Mucosa of stomach (tissue), 1 donor: ENCODE results near the gene RFX8.

Source experiments
- H3K27me3 ChIP-seq: one replicate; pipeline ENCODE4 v1.7.0; 2013; ENCODE audit warnings: mild to moderate bottlenecking, low read length; ENCODE audit not compliant: control insufficient read depth, insufficient read depth
- H3K36me3 ChIP-seq: one replicate; pipeline ENCODE4 v1.7.0; 2013; ENCODE audit warnings: low read length; ENCODE audit not compliant: control insufficient read depth, insufficient read depth
- H3K4me1 ChIP-seq: one replicate; pipeline ENCODE4 v1.7.0; 2013; ENCODE audit warnings: mild to moderate bottlenecking, low read length; ENCODE audit not compliant: control insufficient read depth, insufficient read depth
- H3K4me3 ChIP-seq: one replicate; pipeline ENCODE4 v1.7.0; 2013; ENCODE audit warnings: low read length
- H3K9ac ChIP-seq: one replicate; pipeline ENCODE4 v1.7.0; 2013; ENCODE audit warnings: mild to moderate bottlenecking, low read length, moderate library complexity
- H3K9me3 ChIP-seq: one replicate; pipeline ENCODE4 v1.7.0; 2013; ENCODE audit warnings: mild to moderate bottlenecking, low read length, moderate library complexity; ENCODE audit not compliant: control insufficient read depth
- donor health status: Pancreatic carcinoma.

Gene RFX8

DNA sequence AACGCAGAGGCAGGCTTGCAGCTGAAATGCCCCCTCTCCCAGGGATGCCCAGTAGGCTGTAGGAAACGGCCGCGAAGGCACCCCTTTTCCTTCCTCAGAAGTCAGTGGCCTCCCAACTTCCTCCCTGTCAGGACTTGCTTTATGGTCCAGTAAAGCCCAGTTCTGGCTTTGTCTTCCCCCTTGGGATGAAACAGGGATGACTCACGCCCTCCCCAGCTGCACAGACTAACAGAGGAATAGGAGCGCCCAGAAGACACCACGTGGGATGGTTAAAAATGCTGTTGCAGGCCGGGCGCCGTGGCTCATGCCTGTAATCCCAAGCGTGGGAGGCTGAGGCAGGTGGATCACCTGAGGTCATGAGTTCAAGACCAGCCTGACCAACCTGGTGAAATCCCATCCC, 94.5 kb downstream of the RFX8 start:
- no peaks in the 10 kb centered on the region for H3K9me3 ChIP-seq
- no peak overlapping the region for H3K9ac ChIP-seq
- peaks cover 4% of the 10 kb centered on the region for H3K4me1 ChIP-seq
- H3K4me3 ChIP-seq: no peak overlapping the region
- no peaks in the 10 kb centered on the region for H3K36me3 ChIP-seq
- peaks cover 12% of the 10 kb centered on the region for H3K27me3 ChIP-seq

DNA sequence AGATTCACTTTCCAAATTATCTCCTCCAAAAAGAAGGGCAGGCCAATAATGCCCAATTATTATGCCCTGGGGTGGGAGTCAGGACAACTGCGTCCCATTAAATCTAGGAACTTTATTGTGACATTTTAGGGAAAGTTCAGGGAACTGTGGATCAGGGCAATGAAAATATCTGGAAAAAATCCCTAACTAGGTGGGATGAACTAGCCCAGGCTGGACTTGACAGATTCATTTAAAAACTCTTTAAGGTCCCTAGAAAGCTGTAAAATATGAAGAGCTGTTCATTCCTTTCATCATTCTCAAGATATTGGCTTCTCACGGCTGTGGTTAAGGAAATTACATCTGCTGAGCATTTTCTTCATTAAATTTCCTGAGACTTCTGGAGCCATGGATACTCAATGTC, 95.8 kb downstream of the RFX8 start:
- Histone ChIP-seq H3K27me3 (peaks cover 5% of the 10 kb centered on the region), H3K9ac (no peak overlapping the region), H3K36me3 (no peaks in the 10 kb centered on the region), H3K4me1 (peaks cover 10% of the 10 kb centered on the region), H3K4me3 (no peak overlapping the region), H3K9me3 (no peaks in the 10 kb centered on the region)

DNA sequence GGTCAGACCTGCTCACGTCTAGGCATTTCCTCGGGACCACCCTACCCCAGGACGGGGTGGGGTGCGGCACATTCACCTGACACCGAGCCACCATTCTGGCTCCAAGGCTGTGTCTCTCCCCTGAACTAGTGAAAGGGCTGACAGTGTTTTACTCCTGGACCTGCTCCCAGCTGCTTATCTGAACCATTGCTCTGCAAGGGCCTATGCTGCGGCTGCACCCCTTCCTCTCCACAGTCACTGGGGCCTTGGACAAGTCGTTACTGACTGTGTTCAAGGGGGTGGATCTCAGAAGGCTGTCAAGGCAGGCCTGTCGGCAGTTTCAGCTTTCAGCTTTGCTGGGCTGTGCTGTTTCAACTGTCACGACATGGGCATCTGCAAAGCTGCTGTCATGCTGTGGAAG, 99.3 kb downstream of the RFX8 start:
- Histone ChIP-seq H3K4me1 (peaks cover 10% of the 10 kb centered on the region), H3K27me3 (no peaks in the 10 kb centered on the region), H3K9ac (no peak overlapping the region), H3K9me3 (no peaks in the 10 kb centered on the region), H3K36me3 (no peaks in the 10 kb centered on the region), H3K4me3 (no peak overlapping the region)

DNA sequence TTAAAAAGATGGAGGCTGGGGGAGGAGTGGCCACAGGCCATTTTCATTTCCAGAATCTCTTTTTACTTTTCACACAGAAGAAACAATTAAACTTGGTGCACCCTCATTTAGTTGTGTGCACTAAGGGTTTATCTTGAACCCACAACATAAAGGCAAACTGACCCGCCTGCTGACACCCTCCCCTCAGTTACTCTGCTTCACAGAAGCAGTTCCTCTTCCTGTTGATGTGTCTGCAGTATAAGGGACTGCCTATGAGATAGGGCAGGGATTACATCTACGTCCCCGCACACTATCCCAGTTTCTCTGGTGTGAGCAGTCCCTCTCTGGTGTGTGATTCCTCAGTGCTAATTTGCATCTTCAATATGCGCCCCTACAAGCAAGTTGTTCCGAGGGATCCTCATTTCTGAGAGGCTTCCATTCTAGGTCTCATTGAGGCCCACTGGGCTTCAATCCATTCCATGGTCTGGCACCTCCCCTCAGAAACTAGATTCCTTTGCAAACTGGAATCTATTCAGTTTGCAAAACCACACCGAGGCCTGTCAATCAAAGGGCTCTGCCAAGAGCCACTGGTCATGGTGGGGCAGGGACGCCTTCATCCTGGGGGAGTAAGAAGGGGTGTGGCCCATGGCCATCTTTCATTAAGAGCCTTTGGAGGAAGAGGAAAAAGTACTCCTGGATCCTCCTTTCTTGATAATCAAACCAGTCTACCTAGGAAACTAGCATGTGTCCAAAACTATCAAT, 99.9 kb downstream of the RFX8 start:
- H3K9ac ChIP-seq: no peak overlapping the region
- no peaks in the 10 kb centered on the region for H3K27me3 ChIP-seq
- H3K36me3 ChIP-seq: no peaks in the 10 kb centered on the region
- no peaks in the 10 kb centered on the region for H3K9me3 ChIP-seq
- peaks cover 10% of the 10 kb centered on the region for H3K4me1 ChIP-seq
- no peak overlapping the region for H3K4me3 ChIP-seq

DNA sequence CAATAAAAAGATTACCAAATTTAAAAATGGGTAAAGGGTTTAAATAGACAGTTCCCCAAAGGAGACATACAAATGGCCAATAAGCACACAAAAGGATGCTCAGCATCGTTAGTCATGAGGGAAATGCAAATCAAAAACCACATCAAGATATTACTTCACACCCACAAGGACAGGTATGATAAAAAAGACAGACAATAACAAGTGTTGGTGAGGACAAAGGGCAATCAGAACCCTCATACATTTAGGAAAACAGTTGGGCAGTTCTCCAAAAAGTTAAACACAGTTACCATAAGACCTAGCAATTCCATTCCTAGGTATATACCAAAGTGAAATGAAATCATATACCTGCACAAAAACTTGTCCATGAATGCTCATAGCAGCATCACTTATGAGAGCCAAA, 102.1 kb downstream of the RFX8 start:
- Histone ChIP-seq H3K9ac (no peak overlapping the region), H3K36me3 (no peaks in the 10 kb centered on the region), H3K9me3 (no peaks in the 10 kb centered on the region), H3K27me3 (no peaks in the 10 kb centered on the region), H3K4me1 (peaks cover 10% of the 10 kb centered on the region), H3K4me3 (no peak overlapping the region)

DNA sequence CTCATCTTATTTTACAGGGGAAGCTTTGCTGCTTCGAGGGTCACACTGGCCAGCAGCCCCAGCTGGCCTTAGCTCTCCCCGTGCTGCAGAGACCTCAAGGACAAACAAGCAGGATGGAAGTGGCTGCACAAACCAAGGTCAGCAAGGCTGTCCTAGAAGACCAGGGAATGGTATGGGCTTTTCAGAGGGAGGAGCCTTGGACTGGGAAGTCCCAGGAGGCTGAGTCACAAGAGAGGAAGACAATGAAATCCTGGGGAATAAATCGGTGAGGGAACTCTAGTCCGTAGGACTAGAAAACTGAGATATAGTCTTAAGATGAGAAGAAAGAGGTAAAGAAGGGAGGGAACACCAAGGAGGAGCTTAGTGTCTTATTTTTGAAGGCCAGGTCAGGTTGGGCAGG, 103.3 kb downstream of the RFX8 start:
- peaks cover 10% of the 10 kb centered on the region for H3K4me1 ChIP-seq
- H3K36me3 ChIP-seq: no peaks in the 10 kb centered on the region
- H3K9ac ChIP-seq: no peak overlapping the region
- no peak overlapping the region for H3K4me3 ChIP-seq
- H3K27me3 ChIP-seq: no peaks in the 10 kb centered on the region
- no peaks in the 10 kb centered on the region for H3K9me3 ChIP-seq

DNA sequence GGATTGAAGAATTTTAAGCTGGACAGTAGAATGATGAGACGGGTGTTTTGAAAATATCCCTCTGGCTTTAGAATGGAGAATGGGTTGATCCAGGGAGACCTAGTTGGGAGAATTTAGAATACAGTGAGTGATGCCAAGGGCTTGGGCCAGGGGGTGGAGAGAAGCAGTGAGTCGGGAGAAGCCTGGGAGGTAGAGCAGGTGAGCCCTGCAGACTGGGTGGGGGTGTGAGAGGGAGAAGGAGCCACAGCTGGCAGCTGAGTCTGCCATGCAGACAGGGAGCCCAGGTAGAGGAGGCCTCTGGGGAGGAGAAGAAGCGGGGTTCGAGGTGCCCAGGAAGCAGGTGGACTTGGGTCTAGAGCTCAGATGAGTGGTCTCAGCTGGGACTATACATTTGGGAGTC, 105.8 kb downstream of the RFX8 start:
- H3K36me3 ChIP-seq: no peaks in the 10 kb centered on the region
- H3K27me3 ChIP-seq: no peaks in the 10 kb centered on the region
- H3K4me1 ChIP-seq: no peaks in the 10 kb centered on the region
- no peak overlapping the region for H3K4me3 ChIP-seq
- no peaks in the 10 kb centered on the region for H3K9me3 ChIP-seq
- no peak overlapping the region for H3K9ac ChIP-seq

DNA sequence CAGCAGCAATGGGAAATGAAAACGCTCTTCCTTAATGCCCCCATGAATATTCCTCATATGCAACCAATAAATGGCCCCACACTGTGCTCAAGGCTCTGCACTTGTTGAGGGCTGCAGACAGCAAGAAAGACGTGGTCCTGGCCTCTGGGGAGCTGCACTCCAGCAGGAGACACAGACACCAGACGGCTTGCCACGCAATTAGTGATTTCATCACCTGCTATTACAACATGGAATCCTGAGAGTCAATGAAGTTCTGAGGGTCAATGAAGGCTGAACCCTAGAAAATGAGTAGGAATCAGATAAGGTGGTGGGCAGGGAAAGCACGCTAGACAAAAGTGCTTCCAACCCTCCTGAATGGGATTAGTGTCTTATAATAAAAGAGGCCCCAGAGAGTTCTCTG, 106.5 kb downstream of the RFX8 start:
- H3K36me3 ChIP-seq: no peaks in the 10 kb centered on the region
- H3K9me3 ChIP-seq: no peaks in the 10 kb centered on the region
- H3K9ac ChIP-seq: no peak overlapping the region
- no peak overlapping the region for H3K4me3 ChIP-seq
- no peaks in the 10 kb centered on the region for H3K27me3 ChIP-seq
- no peaks in the 10 kb centered on the region for H3K4me1 ChIP-seq

DNA sequence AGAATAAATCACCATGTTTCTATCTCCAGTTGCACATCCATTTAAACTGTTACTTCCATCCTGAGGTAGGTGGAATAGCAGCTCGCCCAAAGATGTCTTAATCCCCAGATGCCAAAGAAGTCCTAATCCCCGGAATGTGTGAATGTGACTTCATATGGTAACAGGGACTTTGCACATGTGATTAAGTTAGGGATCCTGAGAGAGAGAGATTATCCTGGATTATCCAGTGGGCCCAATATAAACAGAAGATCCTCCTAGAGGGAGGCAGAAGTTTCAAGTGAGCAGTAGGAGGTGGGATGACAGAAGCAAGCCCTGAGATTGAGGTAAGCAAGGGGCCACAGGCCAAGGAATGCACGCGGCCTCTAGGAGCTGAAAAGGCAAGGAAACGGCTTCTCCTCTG, 107.4 kb downstream of the RFX8 start:
- H3K4me3 ChIP-seq: no peak overlapping the region
- H3K27me3 ChIP-seq: no peaks in the 10 kb centered on the region
- H3K9ac ChIP-seq: no peak overlapping the region
- no peaks in the 10 kb centered on the region for H3K36me3 ChIP-seq
- no peaks in the 10 kb centered on the region for H3K9me3 ChIP-seq
- H3K4me1 ChIP-seq: no peaks in the 10 kb centered on the region

DNA sequence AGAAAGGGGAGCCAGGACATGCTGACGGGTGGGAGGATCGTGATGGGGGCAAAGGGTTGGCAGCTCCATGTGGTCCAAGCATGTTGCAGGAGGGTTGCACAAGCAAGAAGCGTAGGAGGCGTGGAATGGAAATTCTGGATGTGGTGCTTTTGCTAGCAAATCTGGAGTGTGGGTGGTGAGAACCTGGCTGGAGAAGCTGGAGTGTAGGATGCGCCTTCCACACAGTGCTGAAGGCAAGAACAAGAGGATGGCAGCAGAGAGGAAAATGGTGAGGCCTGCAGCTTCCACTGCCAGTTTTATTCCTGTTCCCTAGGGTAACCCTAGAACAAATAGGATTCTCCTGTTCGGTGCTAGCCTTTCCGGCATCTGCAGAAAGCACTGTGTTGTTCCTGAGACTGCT, 110.0 kb downstream of the RFX8 start:
- Histone ChIP-seq H3K9me3 (no peaks in the 10 kb centered on the region), H3K9ac (no peak overlapping the region), H3K27me3 (no peaks in the 10 kb centered on the region), H3K4me3 (no peak overlapping the region), H3K36me3 (no peaks in the 10 kb centered on the region), H3K4me1 (peaks cover 13% of the 10 kb centered on the region)

DNA sequence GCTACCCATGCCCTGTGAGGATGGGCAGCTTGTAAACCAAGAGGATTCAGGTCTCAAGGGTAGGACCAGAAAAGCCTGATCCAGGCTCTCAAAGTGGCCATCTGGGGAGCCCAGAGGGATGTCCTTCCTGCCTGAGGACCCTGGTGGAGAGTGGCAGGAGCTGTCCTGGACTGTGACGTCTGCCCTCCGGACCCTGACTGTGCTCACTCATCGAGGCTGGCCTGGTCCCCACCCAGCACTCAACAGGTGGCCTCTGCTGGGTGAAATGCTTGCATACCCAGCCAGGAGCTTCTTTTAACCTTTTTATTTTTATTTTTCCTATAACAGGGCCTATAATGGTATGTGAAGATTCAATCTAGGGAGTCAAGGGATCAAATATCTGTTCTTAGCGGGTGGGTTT, 112.1 kb downstream of the RFX8 start:
- Histone ChIP-seq H3K4me1 (peaks cover 21% of the 10 kb centered on the region), H3K9ac (no peak overlapping the region), H3K27me3 (no peaks in the 10 kb centered on the region), H3K4me3 (no peak overlapping the region), H3K36me3 (no peaks in the 10 kb centered on the region), H3K9me3 (no peaks in the 10 kb centered on the region)

DNA sequence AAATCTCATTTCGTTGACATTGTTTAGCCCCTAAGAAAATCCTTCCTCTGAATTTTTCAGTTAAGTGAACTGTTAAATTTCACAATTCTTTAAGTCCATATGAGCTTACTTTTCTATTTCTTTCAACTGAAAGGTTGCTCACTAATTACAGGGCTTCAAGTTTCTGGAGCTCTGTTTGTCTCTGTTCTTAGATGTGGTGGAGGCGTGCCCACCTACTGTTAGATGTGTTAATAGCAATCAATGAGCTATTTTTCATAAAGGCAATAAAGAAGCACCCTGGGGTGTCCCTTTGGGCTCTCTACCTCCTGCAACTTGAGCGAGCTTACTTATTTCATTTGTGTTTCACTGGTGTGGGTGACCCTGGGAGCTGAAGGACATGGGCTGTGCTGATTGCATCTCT, 112.6 kb downstream of the RFX8 start:
- H3K36me3 ChIP-seq: no peaks in the 10 kb centered on the region
- H3K4me1 ChIP-seq: peaks cover 21% of the 10 kb centered on the region
- H3K4me3 ChIP-seq: no peak overlapping the region
- no peaks in the 10 kb centered on the region for H3K9me3 ChIP-seq
- H3K27me3 ChIP-seq: no peaks in the 10 kb centered on the region
- no peak overlapping the region for H3K9ac ChIP-seq

DNA sequence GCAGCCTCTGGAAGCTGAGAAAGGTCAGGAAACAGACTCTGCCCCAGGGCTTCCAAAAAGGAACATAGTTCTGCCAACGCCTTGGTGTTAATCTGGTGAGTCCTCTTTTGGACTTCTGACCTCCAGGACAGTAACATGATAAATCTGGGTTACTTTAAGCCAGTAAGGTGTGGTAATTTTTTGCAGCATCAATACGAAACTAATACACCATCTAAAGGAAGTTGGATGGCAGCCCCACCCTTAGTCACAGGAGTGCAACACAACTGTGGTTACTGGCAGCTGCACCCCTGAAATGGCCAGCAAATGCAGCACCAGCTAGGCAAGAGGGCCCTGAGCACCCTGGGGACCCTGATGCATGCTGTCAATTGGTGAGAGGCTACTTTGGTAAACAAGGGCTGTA, 113.4 kb downstream of the RFX8 start:
- no peak overlapping the region for H3K4me3 ChIP-seq
- H3K9me3 ChIP-seq: no peaks in the 10 kb centered on the region
- no peaks in the 10 kb centered on the region for H3K36me3 ChIP-seq
- H3K27me3 ChIP-seq: no peaks in the 10 kb centered on the region
- no peak overlapping the region for H3K9ac ChIP-seq
- H3K4me1 ChIP-seq: peaks cover 21% of the 10 kb centered on the region
